Lower leg skin (tissue), 4 donors: Measurements from ENCODE around the gene LRTM1. TPM values are rescaled to one million over a fixed set of nuclear protein-coding genes. Genes with fewer than 3 reads are reported as not detected.

Experiments
- DNase-seq, 2 donors: peaks; one replicate each; pipeline ENCODE4 v3.0.0-alpha.2; 2019; ENCODE audit warnings: low spot score in 2 of 2
- H3K4me3 ChIP-seq: fragments of 200-600 bp; sonication (generic); 2 replicates; pipeline ENCODE4 v1.5.1; 2017; ENCODE audit warnings: mild to moderate bottlenecking, low read depth; ENCODE audit not compliant: poor library complexity, severe bottlenecking
- POLR2A ChIP-seq, 2 donors: fragments of 450-650 bp; IDR thresholded peaks; one replicate each; pipeline ENCODE4 v1.6.1; 2016 to 2017; ENCODE audit warnings: antibody characterized with exemption in 2 of 2, mild to moderate bottlenecking in 1 of 2, moderate library complexity in 1 of 2
- WGBS, 2 donors: methylation state at CpG; one replicate each; pipeline ENCODE4 v1.1.5; 2018; 5-methylcytosine and 5-hydroxymethylcytosine counted together
- intact Hi-C: fragments of 100-400 bp; cut with DNase I; formaldehyde crosslinking; loops from one replicate; pipeline ENCODE4 v1.15.0; 2023; ENCODE audit warnings: low total_unique reads
- total RNA-seq, 4 donors: library from RNA; depleted of rRNA; stranded (reverse); fragments of >200 nt; gene quantifications; one replicate each; pipeline ENCODE4 v1.1.0, GENCODE V29; 2016
- TF ChIP-seq, protein P1 (sequence below), 3 donors: fragments of 450-650 bp; IDR thresholded peaks; one replicate each; pipeline ENCODE4 v1.5.1; 2016; ENCODE audit warnings: antibody characterized with exemption in 3 of 3, mild to moderate bottlenecking in 3 of 3, moderate library complexity in 2 of 3

The LRTM1 gene
- total RNA-seq, 4 donors from 2014 or later, result not detected

DNA sequence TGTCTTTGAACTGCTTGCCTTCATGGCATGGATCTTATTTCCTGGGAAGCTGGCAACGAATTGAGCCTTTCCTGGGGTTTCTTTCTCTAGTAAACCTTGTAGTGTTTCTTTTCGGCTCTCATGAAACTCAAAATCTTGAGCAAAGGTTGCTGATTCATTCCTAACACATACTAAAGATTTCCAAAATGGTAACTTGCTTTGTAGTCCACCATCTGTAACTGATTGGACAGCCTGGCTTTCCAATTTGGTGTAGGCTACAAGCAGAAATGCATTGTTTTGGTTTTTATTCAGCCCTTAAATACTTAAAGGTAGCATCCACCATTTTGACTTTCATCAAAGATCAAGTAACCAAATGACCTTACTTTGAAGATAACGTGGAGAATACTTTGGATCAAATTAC, 38.1 kb downstream of the LRTM1 start:
- intact Hi-C loops, result no loop called here

DNA sequence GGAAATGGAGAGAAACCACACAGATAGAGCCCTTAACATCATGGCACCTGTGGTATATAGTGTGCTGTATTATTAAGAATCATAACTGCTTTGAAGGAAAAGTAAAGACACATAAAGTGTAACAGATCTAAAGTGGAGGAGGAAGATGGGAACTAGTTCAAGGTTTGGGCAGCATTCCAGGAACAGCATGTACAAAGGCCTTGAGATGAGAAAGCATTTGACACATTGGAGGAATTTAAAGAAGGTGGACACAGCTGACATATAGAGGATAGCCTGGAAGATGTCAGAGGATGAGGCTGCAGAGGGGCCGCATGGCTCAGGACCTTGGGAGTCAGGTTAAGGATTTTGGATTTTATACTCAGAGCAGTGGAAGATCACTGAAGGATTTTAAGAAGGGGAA, 39.0 kb downstream of the LRTM1 start:
- DNase-seq, result peak in 1 of 2 donors; percentile 23
- WGBS, 2 donors, result 93 to 98% methylated on average over 1 of the region's 1 CpG
- TF ChIP-seq, protein P1, sequence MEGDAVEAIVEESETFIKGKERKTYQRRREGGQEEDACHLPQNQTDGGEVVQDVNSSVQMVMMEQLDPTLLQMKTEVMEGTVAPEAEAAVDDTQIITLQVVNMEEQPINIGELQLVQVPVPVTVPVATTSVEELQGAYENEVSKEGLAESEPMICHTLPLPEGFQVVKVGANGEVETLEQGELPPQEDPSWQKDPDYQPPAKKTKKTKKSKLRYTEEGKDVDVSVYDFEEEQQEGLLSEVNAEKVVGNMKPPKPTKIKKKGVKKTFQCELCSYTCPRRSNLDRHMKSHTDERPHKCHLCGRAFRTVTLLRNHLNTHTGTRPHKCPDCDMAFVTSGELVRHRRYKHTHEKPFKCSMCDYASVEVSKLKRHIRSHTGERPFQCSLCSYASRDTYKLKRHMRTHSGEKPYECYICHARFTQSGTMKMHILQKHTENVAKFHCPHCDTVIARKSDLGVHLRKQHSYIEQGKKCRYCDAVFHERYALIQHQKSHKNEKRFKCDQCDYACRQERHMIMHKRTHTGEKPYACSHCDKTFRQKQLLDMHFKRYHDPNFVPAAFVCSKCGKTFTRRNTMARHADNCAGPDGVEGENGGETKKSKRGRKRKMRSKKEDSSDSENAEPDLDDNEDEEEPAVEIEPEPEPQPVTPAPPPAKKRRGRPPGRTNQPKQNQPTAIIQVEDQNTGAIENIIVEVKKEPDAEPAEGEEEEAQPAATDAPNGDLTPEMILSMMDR (IDR thresholded peaks at IDR 0.05), result no peak
- no peak for TF ChIP-seq POLR2A (IDR thresholded peaks at IDR 0.05)
- no peak overlapping the region for H3K4me3 ChIP-seq
- intact Hi-C loops, result no loop called here

More for the DNA sequence above, 38.1 kb downstream of the LRTM1 start:
- H3K4me3 ChIP-seq, result no peak overlapping the region
- 90 to 96% methylated on average over 3 of the region's 3 CpGs for WGBS, 2 donors
- no peak for DNase-seq
- no peak for TF ChIP-seq POLR2A (IDR thresholded peaks at IDR 0.05)
- TF ChIP-seq, protein P1 (IDR thresholded peaks at IDR 0.05), result no peak

DNA sequence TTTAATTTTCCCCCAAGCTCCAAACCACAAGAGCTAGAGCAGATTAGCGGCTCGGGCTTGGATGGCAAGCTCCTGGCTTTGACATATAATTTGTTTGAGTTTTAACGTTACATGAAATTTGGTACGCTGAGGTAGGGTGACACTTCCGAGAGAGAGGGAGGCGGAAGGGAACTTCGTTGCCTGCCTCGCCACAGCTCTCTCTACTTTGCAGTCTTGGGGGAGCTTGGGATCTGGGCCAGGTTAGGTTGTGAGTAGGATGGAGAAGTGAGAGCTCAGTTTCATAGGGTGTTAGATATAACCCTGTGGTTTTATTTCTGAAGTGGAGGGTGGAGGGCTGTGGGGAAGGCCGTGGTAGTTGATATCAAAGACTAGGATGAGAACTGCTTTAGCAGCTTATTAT, 39.7 kb downstream of the LRTM1 start:
- TF ChIP-seq POLR2A (IDR thresholded peaks at IDR 0.05), result no peak
- 87 to 92% methylated on average over 9 of the region's 9 CpGs for WGBS, 2 donors
- DNase-seq, result no peak
- H3K4me3 ChIP-seq, result no peak overlapping the region
- intact Hi-C loops, result no loop called here

DNA sequence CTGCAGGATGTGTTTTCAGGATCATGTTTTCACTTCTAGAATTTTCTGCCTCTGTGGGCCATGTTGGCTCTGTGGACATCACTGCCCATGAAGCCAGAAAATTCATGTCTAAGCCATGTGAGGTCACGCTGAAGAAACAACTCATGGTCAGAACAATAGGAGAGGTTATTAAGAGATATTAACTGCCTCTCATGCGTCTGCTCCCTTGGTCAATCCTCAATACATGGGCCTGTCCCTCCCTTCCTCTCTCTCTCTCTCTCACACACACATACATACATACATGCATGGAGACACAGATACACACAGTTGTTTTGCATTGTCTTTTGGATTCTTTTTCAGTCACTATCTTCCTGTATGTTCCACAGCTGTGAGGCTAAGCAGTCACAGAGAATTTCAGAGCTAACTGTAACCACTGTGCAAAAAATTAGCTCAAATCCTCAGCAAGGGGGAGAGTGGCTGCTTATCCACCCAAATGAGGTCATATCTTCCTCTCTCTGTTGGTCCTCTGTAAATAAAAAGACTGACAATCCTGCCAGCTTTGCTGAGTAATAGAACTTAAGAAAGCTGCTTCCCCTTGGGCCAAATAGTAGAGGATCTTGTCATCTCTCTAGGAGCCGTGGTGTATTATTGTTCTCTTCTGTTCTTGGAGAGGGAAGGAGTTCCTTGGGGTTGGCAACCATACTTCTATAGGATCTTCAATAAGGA, 45.6 kb downstream of the LRTM1 start:
- intact Hi-C loops, result no loop called here
- H3K4me3 ChIP-seq, result no peak overlapping the region
- WGBS, 2 donors, result 27 to 31% methylated on average over 3 of the region's 3 CpGs
- TF ChIP-seq, protein P1 (IDR thresholded peaks at IDR 0.05), result no peak
- no peak for TF ChIP-seq POLR2A (IDR thresholded peaks at IDR 0.05)
- DNase-seq, result peak in 1 of 2 donors; percentile 32

DNA sequence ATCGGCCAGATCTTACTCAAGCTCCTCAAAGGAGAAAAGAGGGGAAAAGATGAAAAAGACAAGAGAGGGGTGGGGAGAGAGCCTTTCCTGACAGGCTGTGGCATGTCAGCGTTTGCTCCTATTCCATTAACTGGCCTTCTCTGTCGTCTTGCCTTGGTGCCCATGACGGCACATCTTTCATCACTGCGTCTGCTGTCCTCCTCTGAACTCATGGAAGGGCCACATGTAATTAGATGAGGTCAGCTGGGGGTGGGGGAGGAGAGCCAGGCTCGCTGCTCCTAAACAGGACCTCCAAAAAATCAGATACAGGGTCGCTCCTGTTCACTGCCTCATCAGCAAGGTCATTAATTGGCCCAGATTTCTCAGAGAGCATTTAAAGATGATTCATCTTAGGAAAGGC, 49.7 kb downstream of the LRTM1 start:
- no peak for DNase-seq
- 48 to 52% methylated on average over 7 of the region's 7 CpGs for WGBS, 2 donors
- TF ChIP-seq POLR2A (IDR thresholded peaks at IDR 0.05), result no peak
- TF ChIP-seq, protein P1 (IDR thresholded peaks at IDR 0.05), result no peak
- intact Hi-C loops, result no loop called here
- no peak overlapping the region for H3K4me3 ChIP-seq

DNA sequence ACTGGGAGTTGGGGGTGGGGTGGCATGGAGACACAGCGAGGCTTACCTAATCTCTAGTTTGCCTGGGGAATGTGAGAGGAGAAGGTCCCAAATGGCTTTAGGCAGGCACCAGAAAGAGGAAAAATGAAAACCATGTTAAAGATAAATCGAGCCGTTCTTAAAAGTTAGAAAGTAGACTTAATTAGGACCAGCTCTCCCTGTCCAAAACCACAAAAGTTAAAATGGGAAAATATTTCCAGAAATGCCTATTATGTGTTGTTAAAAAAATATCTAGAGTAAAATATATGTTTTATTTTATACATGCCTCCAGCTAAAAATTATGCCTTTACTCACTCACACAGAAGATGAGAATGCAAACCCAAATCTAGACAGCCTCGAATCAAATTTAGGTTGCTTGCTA, 50.1 kb downstream of the LRTM1 start:
- intact Hi-C loops, result no loop called here
- H3K4me3 ChIP-seq, result no peak overlapping the region
- TF ChIP-seq, protein P1 (IDR thresholded peaks at IDR 0.05), result no peak
- TF ChIP-seq POLR2A (IDR thresholded peaks at IDR 0.05), result no peak
- DNase-seq, result no peak
- 55 to 56% methylated on average over 4 of the region's 4 CpGs for WGBS, 2 donors
